ENCODE measurements around the gene CTNNA2.

CTNNA2 gene

GRCh38 chr2:80258341-80258740 is 745.5 kb downstream of the CTNNA2 start:
- no peak overlapping the region for H3K4me3 Mint-ChIP-seq
- no peaks in the 10 kb centered on the region for H3K9me3 Mint-ChIP-seq
- H3K36me3 Mint-ChIP-seq (ENCODE audit: low read depth): no peaks in the 10 kb centered on the region
- H3K4me1 Mint-ChIP-seq: no peaks in the 10 kb centered on the region
- no peak for TF ChIP-seq CTCF (IDR thresholded peaks at IDR 0.05; ENCODE audit: unreplicated experiment in 3 of 3)
- H3K27me3 Mint-ChIP-seq (ENCODE audit: low read depth): no peaks in the 10 kb centered on the region
- no peak overlapping the region for H3K27ac Mint-ChIP-seq

- TF ChIP-seq CTCF (IDR thresholded peaks at IDR 0.05; ENCODE audit: unreplicated experiment in 3 of 3): no peak
- no peaks in the 10 kb centered on the region for H3K27me3 Mint-ChIP-seq (ENCODE audit: low read depth)
- H3K4me1 Mint-ChIP-seq: no peaks in the 10 kb centered on the region
- H3K4me3 Mint-ChIP-seq: no peak overlapping the region
- no peak overlapping the region for H3K27ac Mint-ChIP-seq
- no peaks in the 10 kb centered on the region for H3K36me3 Mint-ChIP-seq (ENCODE audit: low read depth)
- H3K9me3 Mint-ChIP-seq: no peaks in the 10 kb centered on the region
Observed at GRCh38 chr2:80258793-80259192, 745.9 kb downstream of the CTNNA2 start.

GRCh38 chr2:80259292-80259691 is 746.4 kb downstream of the CTNNA2 start:
- Mint-ChIP-seq H3K4me3 (no peak overlapping the region), H3K36me3 (ENCODE audit: low read depth) (no peaks in the 10 kb centered on the region), H3K4me1 (no peaks in the 10 kb centered on the region), H3K9me3 (no peaks in the 10 kb centered on the region), H3K27ac (no peak overlapping the region), H3K27me3 (ENCODE audit: low read depth) (no peaks in the 10 kb centered on the region)
- TF ChIP-seq CTCF (IDR thresholded peaks at IDR 0.05; ENCODE audit: unreplicated experiment in 3 of 3): no peak

GRCh38 chr2:80266231-80266630 is 753.4 kb downstream of the CTNNA2 start:
- no peaks in the 10 kb centered on the region for H3K9me3 Mint-ChIP-seq

GRCh38 chr2:80269806-80270205 is 757.0 kb downstream of the CTNNA2 start:
- TF ChIP-seq CTCF (IDR thresholded peaks at IDR 0.05; ENCODE audit: unreplicated experiment in 3 of 3): no peak
- peaks cover 3% of the 10 kb centered on the region for H3K27me3 Mint-ChIP-seq (ENCODE audit: low read depth)
- H3K4me1 Mint-ChIP-seq: no peaks in the 10 kb centered on the region
- H3K27ac Mint-ChIP-seq: no peak overlapping the region
- H3K9me3 Mint-ChIP-seq: no peaks in the 10 kb centered on the region
- no peaks in the 10 kb centered on the region for H3K36me3 Mint-ChIP-seq (ENCODE audit: low read depth)
- no peak overlapping the region for H3K4me3 Mint-ChIP-seq

More at GRCh38 chr2:80266231-80266630, 753.4 kb downstream of the CTNNA2 start:
- Mint-ChIP-seq H3K4me1 (no peaks in the 10 kb centered on the region), H3K4me3 (no peak overlapping the region), H3K36me3 (ENCODE audit: low read depth) (no peaks in the 10 kb centered on the region), H3K27me3 (ENCODE audit: low read depth) (peaks cover 3% of the 10 kb centered on the region), H3K27ac (no peak overlapping the region)
- TF ChIP-seq CTCF (IDR thresholded peaks at IDR 0.05; ENCODE audit: unreplicated experiment in 3 of 3): no peak

GRCh38 chr2:80280598-80280997 is 767.7 kb downstream of the CTNNA2 start:
- H3K27ac Mint-ChIP-seq: no peak overlapping the region
- H3K4me1 Mint-ChIP-seq: no peaks in the 10 kb centered on the region
- peaks cover 4% of the 10 kb centered on the region for H3K36me3 Mint-ChIP-seq (ENCODE audit: low read depth)
- TF ChIP-seq CTCF (IDR thresholded peaks at IDR 0.05; ENCODE audit: unreplicated experiment in 3 of 3): no peak
- peaks cover 3% of the 10 kb centered on the region for H3K9me3 Mint-ChIP-seq
- peaks cover 3% of the 10 kb centered on the region for H3K27me3 Mint-ChIP-seq (ENCODE audit: low read depth)
- no peak overlapping the region for H3K4me3 Mint-ChIP-seq

All from nephron (organoid).